DMS114 treated with DMSO at 0.1 percent for 48 hours (cell line): ENCODE results near the gene COX14.
"Not testable (repeated sequence)": the region's sequence is repeated elsewhere in the genome, so short reads cannot be mapped to it uniquely, and the experiment has no call there.

Source experiments
- DNase-seq: peaks from one replicate; lab custom pipeline; 2025; ENCODE audit not compliant: unreplicated experiment; lab: John Stamatoyannopoulos, UW

Gene COX14

DNA sequence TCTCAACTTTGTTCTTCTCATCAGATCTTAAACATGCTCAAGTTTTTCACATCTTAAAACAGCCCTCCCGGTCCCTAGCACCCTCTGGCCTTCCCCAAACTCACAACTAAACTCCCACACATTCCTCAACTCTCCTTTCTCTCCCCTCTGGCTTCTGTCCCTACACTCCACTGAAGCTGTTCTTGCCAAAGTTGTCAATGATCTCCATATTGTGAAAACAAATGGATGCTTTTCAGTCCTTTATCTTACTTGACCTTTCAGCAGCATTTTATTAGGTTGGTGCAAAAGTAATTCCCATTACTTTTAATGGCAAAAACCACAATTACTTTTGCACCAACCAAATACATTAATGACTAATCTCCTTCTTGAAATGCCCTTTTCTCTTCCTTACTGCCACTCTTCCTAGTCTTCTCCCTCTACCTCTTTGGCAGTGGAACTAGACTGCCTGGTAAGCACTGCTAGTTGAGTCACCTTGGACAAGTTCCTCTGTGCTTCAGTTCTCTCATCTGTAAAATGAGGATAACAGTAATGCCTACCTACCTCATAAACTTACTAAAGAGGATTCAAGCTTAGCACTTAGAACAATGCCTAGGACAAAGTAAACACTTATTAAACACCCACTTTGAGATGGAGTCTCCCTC, 39.1 kb downstream of the COX14 start:
- DNase-seq, result no peak

DNA sequence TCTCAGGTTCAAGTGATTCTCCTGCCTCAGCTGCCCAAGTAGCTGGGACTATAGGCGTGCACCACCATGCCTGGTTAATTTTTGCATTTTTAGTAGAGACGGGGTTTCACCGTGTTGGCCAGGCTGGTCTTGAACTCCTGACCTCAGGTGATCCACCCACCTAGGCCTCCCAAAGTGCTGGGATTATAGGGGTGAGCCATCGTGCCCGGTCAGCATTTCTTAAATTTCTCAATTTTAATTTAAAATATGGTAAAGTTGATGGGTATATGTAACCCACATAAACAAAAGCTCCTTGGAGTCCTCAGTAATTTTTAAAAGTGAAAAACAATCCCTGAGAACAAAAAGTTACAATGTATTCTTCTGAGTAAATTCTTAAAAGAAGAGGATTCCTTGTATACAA, 42.9 kb downstream of the COX14 start:
- not testable (repeated sequence) for DNase-seq

DNA sequence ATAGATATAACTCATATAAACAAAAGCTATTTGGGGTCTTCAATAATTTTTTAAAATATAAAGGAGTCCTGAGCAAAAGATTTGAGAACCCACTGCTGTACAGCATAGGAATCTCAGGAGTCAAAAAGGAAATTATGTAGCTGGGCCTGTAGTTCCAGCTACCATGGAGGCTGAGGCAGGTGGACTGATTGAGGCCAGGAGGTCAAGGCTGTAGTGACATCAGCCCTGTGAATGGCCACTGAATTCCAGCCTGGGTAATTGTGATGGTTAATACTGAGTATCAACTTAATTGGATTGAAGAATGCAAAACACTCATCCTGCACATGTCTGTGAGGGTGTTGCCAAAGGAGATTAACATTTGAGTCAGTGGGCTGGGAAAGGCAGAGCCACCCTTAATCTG, 44.6 kb downstream of the COX14 start:
- DNase-seq, result no peak

DNA sequence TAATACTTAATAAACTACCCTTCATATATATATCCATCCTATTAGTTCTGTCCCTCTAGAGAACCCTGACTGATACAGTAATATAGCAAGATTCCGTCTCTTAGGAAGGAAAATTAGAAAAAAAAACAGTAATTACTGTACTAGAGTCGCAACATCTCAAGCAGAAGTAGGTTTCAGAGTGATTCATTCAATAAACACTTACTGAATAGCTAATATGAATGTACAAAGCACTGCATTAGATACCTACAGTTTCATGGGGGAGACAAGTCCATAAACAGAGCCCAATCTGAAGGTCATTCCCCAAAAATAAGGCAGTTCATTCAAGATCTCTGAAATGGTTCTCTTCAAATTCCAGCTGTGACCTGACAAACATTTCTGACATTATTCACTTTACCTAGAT, 45.2 kb downstream of the COX14 start:
- no peak for DNase-seq

DNA sequence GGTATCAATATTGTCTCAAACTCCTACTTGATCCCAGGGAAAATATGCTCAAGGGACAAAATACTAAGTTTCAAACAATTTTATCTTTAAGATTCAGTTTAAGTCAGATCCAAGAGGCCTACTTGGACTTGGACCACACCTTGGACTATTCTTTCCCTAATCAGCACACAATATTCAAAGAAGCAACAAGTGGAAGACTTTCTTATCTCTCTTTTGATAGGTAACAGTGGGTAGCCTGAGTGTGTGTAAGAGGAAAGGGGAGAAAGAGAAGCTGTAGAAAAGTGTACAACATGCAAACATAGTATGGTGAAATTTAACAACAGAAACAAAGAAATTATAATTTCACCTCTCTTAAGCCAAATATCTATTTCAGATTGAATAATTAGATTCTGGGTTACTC, 48.6 kb downstream of the COX14 start:
- DNase-seq, result no peak

DNA sequence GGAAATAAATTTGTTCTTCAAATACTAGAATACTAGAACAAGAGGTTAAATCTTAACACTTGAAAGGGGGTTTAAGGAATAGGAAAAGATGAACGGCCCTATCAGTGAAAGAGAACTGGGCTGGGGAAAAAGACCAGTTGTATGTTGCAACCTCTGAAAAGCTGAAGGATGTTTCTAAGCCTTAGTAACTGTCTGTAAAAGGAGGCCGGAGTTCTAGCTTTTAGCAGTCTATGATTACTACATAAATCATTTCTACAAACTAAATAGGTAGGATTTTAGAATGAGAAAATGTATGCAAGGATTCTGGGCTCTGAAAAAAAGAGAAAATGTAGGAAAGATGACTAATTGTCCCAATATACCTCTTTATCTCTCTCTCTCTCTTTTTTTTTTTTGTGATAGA, 50.2 kb downstream of the COX14 start:
- DNase-seq, result no peak

DNA sequence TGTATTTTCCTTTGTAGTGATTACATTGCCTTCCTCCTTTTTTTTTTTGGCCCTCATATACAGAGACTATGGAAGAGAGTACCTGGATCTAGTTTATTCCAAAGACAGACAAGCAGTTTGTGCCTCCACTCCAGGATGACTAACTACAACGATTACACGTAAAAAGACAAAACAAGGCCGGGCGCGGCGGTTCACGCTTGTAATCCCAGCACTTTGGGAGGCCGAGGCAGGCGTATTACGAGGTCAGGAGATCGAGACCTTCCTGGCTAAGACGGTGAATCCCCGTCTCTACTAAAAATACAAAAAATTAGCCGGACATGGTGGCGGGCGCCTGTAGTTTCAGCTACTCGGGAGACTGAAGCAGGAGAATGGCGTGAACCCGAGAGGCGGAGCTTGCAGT, 52.9 kb downstream of the COX14 start:
- DNase-seq, result no peak

DNA sequence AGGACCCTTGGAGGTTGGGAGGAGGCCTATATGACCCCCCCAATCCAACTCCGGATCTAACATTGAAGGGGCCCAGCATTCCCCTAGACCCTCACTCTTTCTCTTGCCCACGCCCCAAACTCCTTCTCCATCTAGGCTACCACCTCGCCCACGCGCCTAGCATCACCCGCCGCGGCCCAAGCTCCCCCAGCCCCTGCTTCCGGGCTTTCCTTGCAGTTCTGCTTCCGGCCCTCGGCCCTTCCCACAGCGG, 54.7 kb downstream of the COX14 start:
- DNase-seq, result no peak

DNA sequence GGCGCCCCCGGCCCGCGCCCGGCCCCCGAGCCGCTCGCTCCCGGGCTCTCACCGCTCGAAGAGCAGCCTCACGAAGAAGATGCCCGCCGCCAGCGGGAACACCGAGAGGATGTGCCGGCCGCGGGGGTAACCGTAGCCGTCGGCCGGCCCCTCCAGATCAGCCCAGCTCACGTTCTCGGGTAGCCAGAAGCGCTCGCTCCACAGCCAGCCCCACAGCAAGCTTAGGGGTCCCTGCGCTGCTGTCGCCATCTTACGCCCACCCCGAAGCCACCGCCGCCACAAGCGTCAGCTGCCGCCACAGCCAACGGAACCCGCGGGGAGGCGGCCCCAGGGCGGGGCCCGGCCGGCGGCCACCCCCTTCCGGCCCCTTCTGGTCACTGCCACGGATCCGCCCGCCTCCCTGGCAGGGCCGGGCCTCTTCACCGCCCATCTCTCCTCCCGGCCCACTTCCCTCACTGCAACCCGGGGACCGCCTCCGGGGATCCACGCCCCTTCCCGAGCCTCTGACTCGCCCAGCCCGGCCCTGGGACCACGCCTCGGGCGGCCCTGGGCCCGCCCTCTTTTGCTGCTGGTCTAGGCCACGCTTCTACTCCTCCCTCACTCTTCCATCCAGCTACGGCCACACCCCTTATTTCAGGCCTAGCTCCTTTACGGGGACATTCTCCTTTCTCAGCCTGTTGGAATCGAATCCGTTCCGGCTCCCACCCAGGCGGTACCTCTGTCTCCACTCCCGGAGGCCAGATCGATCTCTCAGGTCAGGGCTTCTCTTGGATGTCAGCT, 55.2 kb downstream of the COX14 start, which contains the start of gene CERS5:
TSS of gene CERS5 (minus strand) at position 321 of the 780 bp plus-strand sequence. CDS start at position 249, 72 bp downstream.
- DNase-seq, result peak; percentile 99
